ENCODE data around the gene BOD1.

GRCh38 chr5:173623789-173624188 is 7.3 kb upstream of the BOD1 start:
- no peak for TF ChIP-seq CTCF (IDR thresholded peaks at IDR 0.05 in 4 of 5, conservative IDR thresholded peaks at IDR 0.05 in 1 of 5)
- TF ChIP-seq POLR2A (IDR thresholded peaks at IDR 0.05) = no peak
